ENCODE results near the gene SEC14L5.
"Not testable (repeated sequence)": the region's sequence is repeated elsewhere in the genome, so short reads cannot be mapped to it uniquely, and the experiment has no call there.

SEC14L5 gene

GRCh38 chr16:5035909-5036227 is 77.7 kb downstream of the SEC14L5 start:
- TF ChIP-seq CTCF (IDR thresholded peaks at IDR 0.05): no peak
- DNase-seq (ENCODE audit: low spot score): no peak
- Histone ChIP-seq H3K4me3 (no peak overlapping the region), H3K27ac (no peak overlapping the region)

- no peak overlapping the region for H3K4me3 ChIP-seq
- no peak for DNase-seq (ENCODE audit: low spot score)
- H3K27ac ChIP-seq: no peak overlapping the region
- no peak for TF ChIP-seq CTCF (IDR thresholded peaks at IDR 0.05)
Observed at GRCh38 chr16:5036228-5037156, 78.4 kb downstream of the SEC14L5 start.

- no peak for DNase-seq (ENCODE audit: low spot score)
- TF ChIP-seq CTCF (IDR thresholded peaks at IDR 0.05): no peak
- Histone ChIP-seq H3K4me3 (no peak overlapping the region), H3K27ac (no peak overlapping the region)
Observed at GRCh38 chr16:5040451-5040850, 82.3 kb downstream of the SEC14L5 start.

GRCh38 chr16:5041600-5042133 is 83.5 kb downstream of the SEC14L5 start:
- TF ChIP-seq CTCF (IDR thresholded peaks at IDR 0.05): no peak
- Histone ChIP-seq H3K27ac (no peak overlapping the region), H3K4me3 (no peak overlapping the region)
- no peak for DNase-seq (ENCODE audit: low spot score)

- no peak for DNase-seq (ENCODE audit: low spot score)
- H3K27ac ChIP-seq: no peak overlapping the region
- no peak overlapping the region for H3K4me3 ChIP-seq
- TF ChIP-seq CTCF (IDR thresholded peaks at IDR 0.05): no peak
Observed at GRCh38 chr16:5042574-5043171, 84.5 kb downstream of the SEC14L5 start.

- Histone ChIP-seq H3K27ac (no peak overlapping the region), H3K4me3 (no peak overlapping the region)
- no peak for DNase-seq (ENCODE audit: low spot score)
- TF ChIP-seq CTCF (IDR thresholded peaks at IDR 0.05): no peak
Observed at GRCh38 chr16:5044011-5044540, 85.9 kb downstream of the SEC14L5 start.

GRCh38 chr16:5044581-5044980 is 86.5 kb downstream of the SEC14L5 start:
- not testable (repeated sequence) for DNase-seq (ENCODE audit: low spot score); H3K27ac ChIP-seq; H3K4me3 ChIP-seq
